WTC11 (cell line): Measurements from ENCODE around the gene LAMB4. TPM values are rescaled to one million over a fixed set of nuclear protein-coding genes. Genes with fewer than 3 reads are reported as not detected.

Experiments used
- ATAC-seq: fragments of 200-7000 bp; cut with Tn5 transposase; 2 replicates; pipeline ENCODE4 v1.10.0; 2021; ENCODE audit warnings: mild to moderate bottlenecking, moderate library complexity
- CTCF ChIA-PET: fragments of 300-600 bp; sonication (Branson Sonifier 250); formaldehyde crosslinking; loops from one replicate; lab custom pipeline; 2021; ENCODE audit warnings: antibody characterized with exemption; lab: Charles Lee
- POLR2A ChIA-PET: fragments of 350-600 bp; sonication (Branson Sonifier 250); formaldehyde crosslinking; loops from one replicate; lab custom pipeline; 2021; ENCODE audit warnings: antibody characterized with exemption; lab: Charles Lee
- DNase-seq: peaks from one replicate; pipeline ENCODE4 v3.0.0; 2021; ENCODE audit warnings: low spot score
- H3K27ac Mint-ChIP-seq: 2 replicates; pipeline ENCODE4 v1.8.0; 2021; ENCODE audit warnings: mixed read lengths
- H3K27me3 Mint-ChIP-seq: 2 replicates; pipeline ENCODE4 v1.8.0; 2021; ENCODE audit warnings: low read depth, mild to moderate bottlenecking, moderate library complexity, mixed read lengths
- H3K36me3 Mint-ChIP-seq: 2 replicates; pipeline ENCODE4 v1.8.0; 2021; ENCODE audit warnings: mixed read lengths
- H3K4me1 Mint-ChIP-seq: 2 replicates; pipeline ENCODE4 v1.8.0; 2022; ENCODE audit warnings: mixed read lengths
- H3K4me3 Mint-ChIP-seq: 2 replicates; pipeline ENCODE4 v1.8.0; 2021; ENCODE audit warnings: mild to moderate bottlenecking, moderate library complexity, mixed read lengths
- H3K9me3 Mint-ChIP-seq: 2 replicates; pipeline ENCODE4 v1.8.0; 2021; ENCODE audit warnings: mixed read lengths
- CREM ChIP-seq: sonication (generic); formaldehyde crosslinking; IDR thresholded peaks from 2 replicates; pipeline ENCODE4 v1.8.1; 2022; ENCODE audit warnings: mild to moderate bottlenecking, missing genetic modification reagents, moderate library complexity
- ELF4 ChIP-seq: sonication (generic); formaldehyde crosslinking; IDR thresholded peaks from 2 replicates; pipeline ENCODE4 v1.8.1; 2022; ENCODE audit warnings: low read depth, mild to moderate bottlenecking, moderate library complexity, missing genetic modification reagents
- FOXP1 ChIP-seq: sonication (generic); formaldehyde crosslinking; IDR thresholded peaks from 2 replicates; pipeline ENCODE4 v1.8.0; 2022; ENCODE audit warnings: missing genetic modification reagents, mild to moderate bottlenecking, moderate library complexity, borderline replicate concordance
- GTF2I ChIP-seq: fragments of 250-450 bp; sonication (Bioruptor Pico); conservative IDR thresholded peaks from 2 replicates; pipeline ENCODE4 v1.4.0; 2021; ENCODE audit warnings: mild to moderate bottlenecking
- HMGA2 ChIP-seq: fragments of 250-450 bp; sonication (Bioruptor Pico); IDR thresholded peaks from 2 replicates; pipeline ENCODE4 v1.4.0; 2021; ENCODE audit warnings: mild to moderate bottlenecking, moderate library complexity
- JUN ChIP-seq: sonication (generic); formaldehyde crosslinking; IDR thresholded peaks from 2 replicates; pipeline ENCODE4 v1.8.0; 2023; ENCODE audit warnings: mild to moderate bottlenecking, missing genetic modification reagents
- KAT7 ChIP-seq: sonication (generic); formaldehyde crosslinking; IDR thresholded peaks from 2 replicates; pipeline ENCODE4 v1.8.1; 2023; ENCODE audit warnings: missing genetic modification reagents, mild to moderate bottlenecking, borderline replicate concordance
- MXD4 ChIP-seq: fragments of 250-450 bp; sonication (Bioruptor Pico); IDR thresholded peaks from 2 replicates; pipeline ENCODE4 v1.8.0; 2021; ENCODE audit warnings: mild to moderate bottlenecking, moderate library complexity, borderline replicate concordance
- MYBL2 ChIP-seq: sonication (generic); formaldehyde crosslinking; IDR thresholded peaks from 2 replicates; pipeline ENCODE4 v1.8.1; 2023; ENCODE audit warnings: mild to moderate bottlenecking, moderate library complexity, missing genetic modification reagents
- SMAD3 ChIP-seq: sonication (generic); formaldehyde crosslinking; IDR thresholded peaks from 2 replicates; pipeline ENCODE4 v1.8.0; 2022; ENCODE audit warnings: missing genetic modification reagents, mild to moderate bottlenecking, borderline replicate concordance
- SOX15 ChIP-seq: fragments of 250-450 bp; sonication (Bioruptor Pico); IDR thresholded peaks from 2 replicates; pipeline ENCODE4 v1.9.0; 2021; ENCODE audit warnings: mild to moderate bottlenecking
- TP53 ChIP-seq: sonication (generic); formaldehyde crosslinking; IDR thresholded peaks from 2 replicates; pipeline ENCODE4 v1.8.1; 2023; ENCODE audit warnings: mild to moderate bottlenecking, missing genetic modification reagents
- ZNF121 ChIP-seq: sonication (generic); formaldehyde crosslinking; IDR thresholded peaks from 2 replicates; pipeline ENCODE4 v1.8.0; 2023; ENCODE audit warnings: missing genetic modification reagents
- ZNF138 ChIP-seq: sonication (generic); formaldehyde crosslinking; conservative IDR thresholded peaks from 2 replicates; pipeline ENCODE4 v1.8.1; 2022; ENCODE audit warnings: mild to moderate bottlenecking, moderate library complexity, missing genetic modification reagents
- ZNF317 ChIP-seq: sonication (generic); formaldehyde crosslinking; IDR thresholded peaks from 2 replicates; pipeline ENCODE4 v1.8.1; 2023; ENCODE audit warnings: low read depth, mild to moderate bottlenecking, moderate library complexity, missing genetic modification reagents, borderline replicate concordance
- ZNF396 ChIP-seq: fragments of 250-450 bp; sonication (Bioruptor Pico); IDR thresholded peaks from 2 replicates; pipeline ENCODE4 v1.8.0; 2021; ENCODE audit warnings: mild to moderate bottlenecking, moderate library complexity, borderline replicate concordance
- ZNF416 ChIP-seq: fragments of 250-450 bp; sonication (Bioruptor Pico); IDR thresholded peaks from 2 replicates; pipeline ENCODE4 v1.9.0; 2021; ENCODE audit warnings: mild to moderate bottlenecking, inconsistent platforms
- ZNF423 ChIP-seq: fragments of 250-450 bp; sonication (Bioruptor Pico); IDR thresholded peaks from 2 replicates; pipeline ENCODE4 v2.1.2; 2022; ENCODE audit warnings: mild to moderate bottlenecking, moderate library complexity
- total RNA-seq: library from RNA; stranded (reverse); gene quantifications from 3 replicates; pipeline ENCODE4 v1.2.3, GENCODE V29; 2021
- TF ChIP-seq, protein P1 (sequence below): sonication (generic); formaldehyde crosslinking; IDR thresholded peaks from 2 replicates; pipeline ENCODE4 v1.8.1; 2022; ENCODE audit warnings: mild to moderate bottlenecking, moderate library complexity, missing genetic modification reagents
- TF ChIP-seq, protein P2 (sequence below): sonication (generic); formaldehyde crosslinking; IDR thresholded peaks from 2 replicates; pipeline ENCODE4 v1.8.1; 2023; ENCODE audit warnings: mild to moderate bottlenecking, missing genetic modification reagents, moderate library complexity
- TF ChIP-seq, protein P3 (sequence below): sonication (generic); formaldehyde crosslinking; IDR thresholded peaks from 2 replicates; pipeline ENCODE4 v1.8.1; 2023; ENCODE audit warnings: mild to moderate bottlenecking, moderate library complexity, missing genetic modification reagents
- TF ChIP-seq, protein P4 (sequence below): sonication (generic); formaldehyde crosslinking; conservative IDR thresholded peaks from 2 replicates; pipeline ENCODE4 v1.8.1; 2022; ENCODE audit warnings: mild to moderate bottlenecking, missing genetic modification reagents

The LAMB4 gene
- total RNA-seq, 1 experiment from 2014 or later, result not detected

DNA sequence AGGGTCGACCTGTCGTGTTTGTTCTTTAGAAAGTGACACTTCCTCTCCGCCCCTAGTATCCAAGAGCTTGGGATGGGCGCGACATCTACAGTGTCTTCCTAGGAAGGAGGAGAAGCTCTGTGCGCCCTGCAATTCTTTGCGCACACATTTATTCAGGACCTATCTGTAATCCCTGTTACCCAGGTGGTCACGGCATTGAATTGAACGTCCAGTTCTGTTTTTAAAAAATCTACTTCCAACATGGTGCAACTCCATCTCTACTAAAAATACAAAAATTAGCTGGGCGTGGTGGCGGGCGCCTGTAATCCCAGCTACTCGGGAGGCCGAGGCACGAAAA lies 126.6 kb downstream of the LAMB4 start:
- DNase-seq (no peak), ATAC-seq (no peak)
- POLR2A ChIA-PET, result interaction anchor here (0.7 kb wide), 1 partner anchor 15 kb away, joined by 3 read pairs; no protein-coding TSS in a partner anchor
- H3K36me3 Mint-ChIP-seq, result no peaks in the 10 kb centered on the region; the same call in 1 of the 2 replicates
- H3K4me1 Mint-ChIP-seq, result peaks cover 30% of the 10 kb centered on the region
- CTCF ChIA-PET, result interaction anchor here (0.6 to 5.8 kb wide), 5 partner anchors 9 to 142 kb away, joined by 4 to 37 read pairs (median 6); no protein-coding TSS in a partner anchor
- H3K4me3 Mint-ChIP-seq, result peak overlapping the region; percentile 90
- no peak overlapping the region for H3K27ac Mint-ChIP-seq
- H3K9me3 Mint-ChIP-seq, result no peaks in the 10 kb centered on the region
- TF ChIP-seq TP53 (CRISPR knock-in tag) (no peak), KAT7 (CRISPR knock-in tag) (no peak), SOX15 (CRISPR knock-in tag) (no peak), MYBL2 (CRISPR knock-in tag) (no peak), HMGA2 (no peak), ZNF396 (CRISPR knock-in tag) (no peak), ZNF138 (CRISPR knock-in tag) (no peak), ZNF317 (CRISPR knock-in tag) (no peak), ZNF121 (CRISPR knock-in tag) (no peak), ZNF416 (no peak), SMAD3 (CRISPR knock-in tag) (no peak), JUN (CRISPR knock-in tag) (no peak), ELF4 (no peak), FOXP1 (CRISPR knock-in tag) (no peak), MXD4 (CRISPR knock-in tag) (no peak)
- TF ChIP-seq, protein P1, sequence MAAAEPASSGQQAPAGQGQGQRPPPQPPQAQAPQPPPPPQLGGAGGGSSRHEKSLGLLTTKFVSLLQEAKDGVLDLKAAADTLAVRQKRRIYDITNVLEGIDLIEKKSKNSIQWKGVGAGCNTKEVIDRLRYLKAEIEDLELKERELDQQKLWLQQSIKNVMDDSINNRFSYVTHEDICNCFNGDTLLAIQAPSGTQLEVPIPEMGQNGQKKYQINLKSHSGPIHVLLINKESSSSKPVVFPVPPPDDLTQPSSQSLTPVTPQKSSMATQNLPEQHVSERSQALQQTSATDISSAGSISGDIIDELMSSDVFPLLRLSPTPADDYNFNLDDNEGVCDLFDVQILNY, result no peak
- TF ChIP-seq, protein P2, sequence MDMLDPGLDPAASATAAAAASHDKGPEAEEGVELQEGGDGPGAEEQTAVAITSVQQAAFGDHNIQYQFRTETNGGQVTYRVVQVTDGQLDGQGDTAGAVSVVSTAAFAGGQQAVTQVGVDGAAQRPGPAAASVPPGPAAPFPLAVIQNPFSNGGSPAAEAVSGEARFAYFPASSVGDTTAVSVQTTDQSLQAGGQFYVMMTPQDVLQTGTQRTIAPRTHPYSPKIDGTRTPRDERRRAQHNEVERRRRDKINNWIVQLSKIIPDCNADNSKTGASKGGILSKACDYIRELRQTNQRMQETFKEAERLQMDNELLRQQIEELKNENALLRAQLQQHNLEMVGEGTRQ, result no peak
- H3K27me3 Mint-ChIP-seq, result peaks cover 72% of the 10 kb centered on the region

DNA sequence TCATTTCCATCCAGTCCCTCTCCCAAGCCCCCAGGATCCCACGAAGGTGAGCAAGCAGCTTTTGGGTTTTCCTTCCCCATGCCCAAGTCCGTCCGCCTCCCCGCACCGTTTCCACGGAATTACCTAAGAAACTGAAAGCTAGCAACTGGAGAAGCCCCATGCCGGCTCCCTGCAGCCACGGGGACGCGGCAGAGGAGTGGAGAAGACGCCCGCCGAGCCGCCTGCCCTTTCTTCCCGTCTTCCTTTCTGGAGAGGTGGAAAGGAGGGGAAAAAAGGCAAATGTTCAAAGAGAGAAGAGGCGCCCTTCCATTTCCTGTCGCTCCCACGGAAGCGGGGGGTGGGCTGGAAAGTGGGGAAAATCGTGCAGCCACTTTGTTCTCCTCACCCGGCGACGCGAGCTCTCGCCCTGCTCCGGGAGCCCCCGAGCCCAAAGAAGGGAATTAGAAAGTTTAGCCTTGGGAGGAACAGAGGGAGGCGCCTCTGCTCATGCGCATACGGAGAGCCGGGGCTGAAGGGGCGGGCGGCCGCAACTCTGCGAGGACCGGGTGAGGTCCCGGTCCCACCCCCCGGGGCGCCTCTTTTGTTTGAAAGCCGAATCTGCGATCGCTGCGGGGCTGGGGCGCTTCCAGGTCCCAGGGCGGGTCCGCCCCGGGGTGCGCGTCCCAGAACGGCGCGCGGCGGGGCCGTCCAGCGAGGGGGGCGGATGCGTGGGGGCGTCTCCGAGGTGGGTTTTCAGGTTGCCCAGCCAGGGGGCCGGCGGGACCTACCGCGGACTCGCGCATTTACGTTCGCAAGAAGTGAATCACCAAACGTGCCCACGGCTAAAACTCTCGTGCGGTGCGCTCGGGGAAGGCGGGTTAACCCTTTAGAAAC lies 127.2 kb downstream of the LAMB4 start, which contains the start of gene LAMB1:
Gene LAMB1 (minus strand): TSS at position 436 of the 873 bp plus-strand sequence. CDS start 276 bp downstream, at position 160.
- Mint-ChIP-seq H3K9me3 (no peaks in the 10 kb centered on the region), H3K36me3 (peaks cover 2% of the 10 kb centered on the region), H3K27me3 (peaks cover 69% of the 10 kb centered on the region), H3K4me3 (peak within 1 kb of the TSS; percentile 90), H3K27ac (no peak within 1 kb of the TSS), H3K4me1 (peaks cover 30% of the 10 kb centered on the region)
- peak; percentile 80 for DNase-seq
- no peak for TF ChIP-seq GTF2I (CRISPR knock-in tag)
- TF ChIP-seq, protein P3, sequence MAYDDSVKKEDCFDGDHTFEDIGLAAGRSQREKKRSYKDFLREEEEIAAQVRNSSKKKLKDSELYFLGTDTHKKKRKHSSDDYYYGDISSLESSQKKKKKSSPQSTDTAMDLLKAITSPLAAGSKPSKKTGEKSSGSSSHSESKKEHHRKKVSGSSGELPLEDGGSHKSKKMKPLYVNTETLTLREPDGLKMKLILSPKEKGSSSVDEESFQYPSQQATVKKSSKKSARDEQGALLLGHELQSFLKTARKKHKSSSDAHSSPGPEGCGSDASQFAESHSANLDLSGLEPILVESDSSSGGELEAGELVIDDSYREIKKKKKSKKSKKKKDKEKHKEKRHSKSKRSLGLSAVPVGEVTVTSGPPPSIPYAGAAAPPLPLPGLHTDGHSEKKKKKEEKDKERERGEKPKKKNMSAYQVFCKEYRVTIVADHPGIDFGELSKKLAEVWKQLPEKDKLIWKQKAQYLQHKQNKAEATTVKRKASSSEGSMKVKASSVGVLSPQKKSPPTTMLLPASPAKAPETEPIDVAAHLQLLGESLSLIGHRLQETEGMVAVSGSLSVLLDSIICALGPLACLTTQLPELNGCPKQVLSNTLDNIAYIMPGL (CRISPR knock-in tag), result no peak; the same call in 1 of the 2 replicates
- 0 out of 2 replicates have a peak, but pooled peaks have one; percentile 28 for TF ChIP-seq CREM (CRISPR knock-in tag)
- TF ChIP-seq, protein P4, sequence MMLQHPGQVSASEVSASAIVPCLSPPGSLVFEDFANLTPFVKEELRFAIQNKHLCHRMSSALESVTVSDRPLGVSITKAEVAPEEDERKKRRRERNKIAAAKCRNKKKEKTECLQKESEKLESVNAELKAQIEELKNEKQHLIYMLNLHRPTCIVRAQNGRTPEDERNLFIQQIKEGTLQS (CRISPR knock-in tag), result no peak
- peak; percentile 90 for TF ChIP-seq ZNF423
- ChIA-PET POLR2A (interaction anchor here (0.7 kb wide), 1 partner anchor 14 kb away, joined by 3 read pairs; no protein-coding TSS in a partner anchor), CTCF (interaction anchor here (0.6 to 5.8 kb wide), 7 partner anchors 9 to 143 kb away, joined by 4 to 37 read pairs (median 6); no protein-coding TSS in a partner anchor)
- ATAC-seq, result peak; percentile 61
